Activated T-cell treated with anti-CD3 and anti-CD28 coated beads, Interleukin-2, amount 50 U/mL, for 72 hours (primary cell): Measurements from ENCODE around the gene RAD23B. TPM values are rescaled to one million over a fixed set of nuclear protein-coding genes. Genes with fewer than 3 reads are reported as not detected.
"Not testable (repeated sequence)": the region's sequence is repeated elsewhere in the genome, so short reads cannot be mapped to it uniquely, and the experiment has no call there.

Source experiments
- ATAC-seq, 2 donors: fragments of 150-1000 bp; cut with Tn5 transposase; replicated peaks in 1 of 2; 2 replicates each; pipeline ENCODE4 v1.10.0; 2021; ENCODE audit warnings: moderate library complexity in 2 of 2, mild to moderate bottlenecking in 1 of 2
- DNase-seq, 2 donors: peaks; one replicate each; pipeline ENCODE4 v3.0.0; 2021 to 2022; ENCODE audit warnings: mixed read lengths in 1 of 2
- H3K27ac Mint-ChIP-seq: one replicate; pipeline ENCODE4 v1.8.0; 2022; ENCODE audit warnings: mild to moderate bottlenecking, moderate library complexity, mixed read lengths
- H3K27me3 Mint-ChIP-seq: one replicate; pipeline ENCODE4 v1.8.0; 2022; ENCODE audit warnings: low read depth, mixed read lengths
- H3K36me3 Mint-ChIP-seq, 2 donors: one replicate each; pipeline ENCODE4 v1.8.0; 2022; ENCODE audit warnings: mixed read lengths in 2 of 2, mild to moderate bottlenecking in 1 of 2; ENCODE audit not compliant: insufficient read depth in 2 of 2
- H3K4me1 Mint-ChIP-seq: one replicate; pipeline ENCODE4 v1.8.0; 2022; ENCODE audit warnings: low read depth, mixed read lengths
- H3K4me3 Mint-ChIP-seq, 2 donors: one replicate each; pipeline ENCODE4 v1.8.0; 2022; ENCODE audit warnings: mild to moderate bottlenecking in 2 of 2, mixed read lengths in 2 of 2, moderate library complexity in 2 of 2
- H3K9me3 Mint-ChIP-seq, 2 donors: one replicate each; pipeline ENCODE4 v1.8.0; 2022; ENCODE audit warnings: mixed read lengths in 2 of 2
- total RNA-seq, 2 donors: library from RNA; stranded (reverse); gene quantifications; one replicate each; pipeline ENCODE4 v1.2.3, GENCODE V29; 2022

RAD23B gene
- total RNA-seq, 2 donors from 2014 or later: 88.7 to 112 TPM

GRCh38 chr9:107286057-107286456 is 3.0 kb downstream of the RAD23B start:
- ATAC-seq (no peak), DNase-seq (peak in 1 of 2 donors; percentile 12)
- peaks cover 5 to 6% of the 10 kb centered on the region in 2 donors for H3K36me3 Mint-ChIP-seq
- peaks cover 77% of the 10 kb centered on the region for H3K4me1 Mint-ChIP-seq
- H3K27me3 Mint-ChIP-seq: no peaks in the 10 kb centered on the region
- no peaks in the 10 kb centered on the region for H3K9me3 Mint-ChIP-seq
- H3K27ac Mint-ChIP-seq: peak overlapping the region; percentile 56
- peak overlapping the region; percentile 86 to 93 for H3K4me3 Mint-ChIP-seq

- no peaks in the 10 kb centered on the region for H3K27me3 Mint-ChIP-seq
- H3K9me3 Mint-ChIP-seq: no peaks in the 10 kb centered on the region
- DNase-seq: no peak
- H3K4me3 Mint-ChIP-seq: peak overlapping the region; percentile 11
- H3K36me3 Mint-ChIP-seq: peaks cover 4 to 8% of the 10 kb centered on the region in 2 donors
- ATAC-seq: peak; percentile 47 to 49
- no peak overlapping the region for H3K27ac Mint-ChIP-seq
- peaks cover 70% of the 10 kb centered on the region for H3K4me1 Mint-ChIP-seq
Observed at GRCh38 chr9:107288701-107289100, 5.6 kb downstream of the RAD23B start.

GRCh38 chr9:107290619-107291018 is 7.5 kb downstream of the RAD23B start:
- Mint-ChIP-seq H3K27me3 (no peaks in the 10 kb centered on the region), H3K4me1 (peaks cover 80% of the 10 kb centered on the region), H3K36me3 (peaks cover 0 to 9% of the 10 kb centered on the region in 2 donors), H3K27ac (peak overlapping the region; percentile 5), H3K9me3 (no peaks in the 10 kb centered on the region), H3K4me3 (no peak overlapping the region)
- ATAC-seq: no peak
- DNase-seq: no peak

GRCh38 chr9:107292821-107293542 is 9.9 kb downstream of the RAD23B start:
- Mint-ChIP-seq H3K9me3 (no peaks in the 10 kb centered on the region), H3K4me3 (no peak overlapping the region), H3K4me1 (peaks cover 66% of the 10 kb centered on the region), H3K27ac (no peak overlapping the region), H3K27me3 (no peaks in the 10 kb centered on the region), H3K36me3 (peaks cover 0 to 8% of the 10 kb centered on the region in 2 donors)
- ATAC-seq (no peak), DNase-seq (no peak)

- Mint-ChIP-seq H3K4me3 (peak overlapping the region in 1 of 2 donors; percentile 39), H3K9me3 (no peaks in the 10 kb centered on the region), H3K27ac (no peak overlapping the region), H3K27me3 (no peaks in the 10 kb centered on the region), H3K36me3 (peaks cover 0 to 8% of the 10 kb centered on the region in 2 donors), H3K4me1 (peaks cover 60% of the 10 kb centered on the region)
- ATAC-seq: no peak
- no peak for DNase-seq
Observed at GRCh38 chr9:107293543-107294085, 10.5 kb downstream of the RAD23B start.

- no peaks in the 10 kb centered on the region for H3K27me3 Mint-ChIP-seq
- peaks cover 59% of the 10 kb centered on the region for H3K4me1 Mint-ChIP-seq
Observed at GRCh38 chr9:107294756-107295155, 11.7 kb downstream of the RAD23B start.

GRCh38 chr9:107295995-107296394 is 12.9 kb downstream of the RAD23B start:
- DNase-seq: no peak
- no peaks in the 10 kb centered on the region for H3K9me3 Mint-ChIP-seq
- H3K27ac Mint-ChIP-seq: peak overlapping the region; percentile 74
- no peak overlapping the region for H3K4me3 Mint-ChIP-seq
- H3K27me3 Mint-ChIP-seq: no peaks in the 10 kb centered on the region
- ATAC-seq: no peak
- H3K4me1 Mint-ChIP-seq: peaks cover 46% of the 10 kb centered on the region
- peaks cover 0 to 11% of the 10 kb centered on the region in 2 donors for H3K36me3 Mint-ChIP-seq

More at GRCh38 chr9:107294756-107295155, 11.7 kb downstream of the RAD23B start:
- H3K4me3 Mint-ChIP-seq: peak overlapping the region in 1 of 2 donors; percentile 5
- no peak for DNase-seq
- peak overlapping the region; percentile 8 for H3K27ac Mint-ChIP-seq
- H3K36me3 Mint-ChIP-seq: peaks cover 0 to 8% of the 10 kb centered on the region in 2 donors
- ATAC-seq: no peak
- no peaks in the 10 kb centered on the region for H3K9me3 Mint-ChIP-seq

GRCh38 chr9:107296592-107296991 is 13.5 kb downstream of the RAD23B start:
- H3K4me3 Mint-ChIP-seq, ATAC-seq, H3K27me3 Mint-ChIP-seq, DNase-seq, H3K27ac Mint-ChIP-seq, H3K9me3 Mint-ChIP-seq: not testable (repeated sequence)
- Mint-ChIP-seq H3K4me1 (peaks cover 46% of the 10 kb centered on the region), H3K36me3 (peaks cover 0 to 11% of the 10 kb centered on the region in 2 donors)

GRCh38 chr9:107299437-107299836 is 16.4 kb downstream of the RAD23B start:
- peaks cover 32% of the 10 kb centered on the region for H3K4me1 Mint-ChIP-seq
- peaks cover 0 to 14% of the 10 kb centered on the region in 2 donors for H3K36me3 Mint-ChIP-seq
- ATAC-seq (no peak), DNase-seq (no peak)
- no peaks in the 10 kb centered on the region for H3K9me3 Mint-ChIP-seq
- H3K27ac Mint-ChIP-seq: peak overlapping the region; percentile 57
- no peak overlapping the region for H3K4me3 Mint-ChIP-seq
- H3K27me3 Mint-ChIP-seq: no peaks in the 10 kb centered on the region

GRCh38 chr9:107306308-107306707 is 23.2 kb downstream of the RAD23B start:
- Mint-ChIP-seq H3K36me3 (peaks cover 10 to 47% of the 10 kb centered on the region in 2 donors), H3K4me3 (no peak overlapping the region), H3K27ac (no peak overlapping the region), H3K9me3 (no peaks in the 10 kb centered on the region), H3K27me3 (no peaks in the 10 kb centered on the region), H3K4me1 (peaks cover 52% of the 10 kb centered on the region)
- ATAC-seq: no peak
- no peak for DNase-seq

GRCh38 chr9:107307331-107307730 is 24.3 kb downstream of the RAD23B start:
- no peak for DNase-seq
- H3K9me3 Mint-ChIP-seq: no peaks in the 10 kb centered on the region
- H3K36me3 Mint-ChIP-seq: peaks cover 13 to 50% of the 10 kb centered on the region in 2 donors
- ATAC-seq: no peak
- no peak overlapping the region for H3K4me3 Mint-ChIP-seq
- no peak overlapping the region for H3K27ac Mint-ChIP-seq
- peaks cover 58% of the 10 kb centered on the region for H3K4me1 Mint-ChIP-seq
- H3K27me3 Mint-ChIP-seq: no peaks in the 10 kb centered on the region

GRCh38 chr9:107308461-107308860 is 25.4 kb downstream of the RAD23B start:
- DNase-seq (no peak), ATAC-seq (no peak)
- Mint-ChIP-seq H3K4me3 (peak overlapping the region; percentile 15 to 20), H3K27me3 (no peaks in the 10 kb centered on the region), H3K9me3 (no peaks in the 10 kb centered on the region), H3K36me3 (peaks cover 13 to 60% of the 10 kb centered on the region in 2 donors), H3K27ac (peak overlapping the region; percentile 78), H3K4me1 (peaks cover 70% of the 10 kb centered on the region)

GRCh38 chr9:107309271-107309670 is 26.2 kb downstream of the RAD23B start:
- H3K27ac Mint-ChIP-seq: peak overlapping the region; percentile 48

More at GRCh38 chr9:107309271-107309670, 26.2 kb downstream of the RAD23B start:
- DNase-seq (no peak), ATAC-seq (peak; percentile 75 to 90)
- Mint-ChIP-seq H3K27me3 (no peaks in the 10 kb centered on the region), H3K9me3 (no peaks in the 10 kb centered on the region), H3K4me3 (peak overlapping the region; percentile 15 to 44), H3K4me1 (peaks cover 76% of the 10 kb centered on the region), H3K36me3 (peaks cover 17 to 59% of the 10 kb centered on the region in 2 donors)
